Measurements from ENCODE around the gene MAX. TPM values are rescaled to one million over a fixed set of nuclear protein-coding genes. Genes with fewer than 3 reads are reported as not detected.

The MAX gene
- total RNA-seq, 1 donor from 2014 or later, result 29.5 TPM

GRCh38 chr14:65072937-65073336, 29.4 kb downstream of the MAX start:
- no peak for DNase-seq

GRCh38 chr14:65072256-65072655, 30.1 kb downstream of the MAX start:
- no peak for DNase-seq

DNA sequence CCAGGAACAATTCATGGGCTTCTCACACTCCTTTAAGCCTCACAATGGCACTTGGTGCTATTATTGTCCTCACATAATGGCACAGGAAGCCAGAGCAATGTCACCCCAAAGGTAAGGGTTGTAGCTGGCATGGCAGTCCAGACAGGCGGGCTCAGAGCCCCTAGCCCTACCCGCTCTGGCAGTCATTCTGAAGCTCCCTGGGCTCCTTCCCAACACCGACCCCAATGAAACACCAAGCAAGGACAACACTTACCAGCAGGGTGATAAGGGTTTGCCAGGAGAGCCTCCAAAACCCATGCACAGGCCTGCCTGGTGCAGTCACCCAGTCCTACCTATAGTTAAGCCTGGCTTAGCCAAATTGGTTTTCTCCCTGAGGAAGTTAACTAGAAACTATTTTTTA, 30.8 kb downstream of the MAX start:
- DNase-seq, result no peak

DNA sequence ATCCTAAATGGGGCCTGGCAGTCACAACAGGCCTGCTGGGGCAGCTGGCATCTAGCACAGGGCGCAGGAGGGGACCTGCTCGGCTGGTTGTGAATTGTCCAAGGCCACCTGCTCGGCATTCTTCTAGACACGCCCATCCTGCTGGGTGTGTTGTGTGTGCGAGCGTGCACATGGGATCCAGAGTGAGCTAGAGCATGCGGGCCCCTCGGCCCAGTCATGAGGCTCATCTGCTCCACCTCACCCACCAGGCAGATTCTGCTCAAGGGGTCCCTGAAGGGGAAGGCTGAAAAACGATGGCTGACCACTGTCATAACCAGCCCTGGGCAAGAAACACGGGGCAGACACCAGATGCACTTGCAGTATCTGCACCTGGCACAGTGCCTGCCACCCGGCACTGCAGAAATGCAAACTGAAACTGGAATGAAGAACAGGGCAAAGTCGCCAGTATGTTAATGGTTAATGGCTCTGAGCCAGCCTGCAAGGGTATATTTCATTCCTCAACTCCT, 31.8 kb downstream of the MAX start:
- DNase-seq, result peak; percentile 64

DNA sequence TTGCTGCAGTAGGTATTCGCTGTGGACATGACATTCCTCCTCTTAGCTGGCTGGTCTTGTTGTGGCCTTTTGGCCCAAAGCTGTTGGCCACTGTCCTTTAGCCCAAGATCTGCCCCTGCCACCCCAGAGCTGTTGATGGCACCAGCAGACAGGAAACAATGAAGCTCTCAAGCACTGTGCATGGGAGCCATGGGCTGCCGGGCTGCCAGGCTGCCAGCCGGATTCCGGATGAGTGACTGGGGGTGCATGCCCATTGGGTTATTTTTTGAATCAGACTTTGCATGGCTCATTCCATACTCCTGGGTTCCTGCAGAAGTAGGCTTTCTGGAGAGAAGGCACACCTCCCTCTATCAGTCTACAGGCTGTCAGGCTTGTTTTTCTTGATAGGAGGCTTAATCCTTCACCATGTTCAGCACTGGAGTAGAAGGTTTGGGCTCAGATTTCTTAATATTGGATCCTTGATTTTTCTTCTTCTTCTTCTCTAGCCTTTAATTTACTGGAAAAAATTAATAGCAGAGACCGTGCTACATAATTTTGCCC, 32.4 kb downstream of the MAX start:
- no peak for DNase-seq

DNA sequence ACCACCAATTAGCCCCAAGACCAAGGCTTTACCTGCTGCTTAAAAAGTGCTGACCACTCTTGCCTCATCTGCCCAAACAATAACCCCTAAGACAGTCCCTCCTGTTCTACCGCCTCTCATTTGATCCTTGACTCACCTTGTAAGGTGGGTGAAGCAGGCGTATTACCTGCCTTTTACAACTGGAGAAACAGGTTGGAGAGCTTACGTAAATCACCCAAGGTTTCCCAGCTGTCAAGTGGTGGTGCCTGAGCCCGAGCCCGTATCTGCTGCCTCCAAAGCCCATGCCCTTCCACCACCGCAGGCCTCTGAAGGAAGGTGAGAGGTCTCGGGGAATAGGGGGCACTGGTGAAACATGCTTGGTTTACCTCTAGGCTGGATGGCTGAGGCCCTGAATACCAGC, 36.6 kb downstream of the MAX start:
- no peak for DNase-seq

- DNase-seq, result no peak
These were observed 39.9 kb downstream of the MAX start for GRCh38 chr14:65062096-65063075.

DNA sequence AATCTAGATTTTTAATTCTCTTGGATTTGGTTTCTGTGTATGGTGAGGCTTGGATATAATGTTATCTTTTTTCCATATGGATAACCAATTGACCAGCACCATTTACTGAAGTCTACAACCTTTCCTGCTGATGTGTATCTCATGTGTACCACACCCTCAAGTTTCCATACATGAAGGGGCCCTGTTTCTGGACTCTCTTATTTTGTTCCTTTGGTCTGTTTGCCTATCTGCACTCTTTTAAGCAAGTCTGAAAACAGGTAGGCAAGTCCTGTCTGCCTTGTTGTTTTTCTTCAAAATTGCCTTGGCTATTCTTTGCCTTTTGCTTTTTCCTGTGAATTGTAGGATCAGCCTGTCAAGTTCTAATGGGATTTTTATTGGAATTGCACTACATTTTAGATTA, 44.6 kb downstream of the MAX start:
- no peak for DNase-seq

- no peak for DNase-seq
These were observed 47.7 kb downstream of the MAX start for GRCh38 chr14:65054471-65055085.

GRCh38 chr14:65053466-65053865, 48.9 kb downstream of the MAX start:
- DNase-seq, result no peak

DNA sequence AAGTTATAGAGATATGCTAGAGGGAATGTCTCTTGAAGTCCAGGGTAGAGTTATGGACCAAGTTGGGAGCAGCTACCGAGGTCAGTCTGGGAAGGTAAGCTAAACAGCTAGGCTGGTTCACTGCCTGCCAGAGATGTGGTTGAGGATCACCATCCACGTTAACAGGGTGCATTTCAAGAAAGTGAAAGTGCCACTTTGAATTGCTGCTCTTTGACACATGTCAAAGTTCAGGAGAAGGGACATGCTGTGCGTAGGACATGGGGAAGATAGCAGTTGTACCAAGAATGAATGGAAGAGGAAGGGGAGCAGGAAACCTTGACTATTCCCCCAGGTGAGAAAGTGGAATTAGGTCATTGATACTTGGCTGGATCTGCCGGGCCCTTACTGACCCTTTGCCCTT, 49.5 kb downstream of the MAX start:
- DNase-seq, result no peak

GRCh38 chr14:65045709-65046108, 56.6 kb downstream of the MAX start:
- DNase-seq, result no peak

DNA sequence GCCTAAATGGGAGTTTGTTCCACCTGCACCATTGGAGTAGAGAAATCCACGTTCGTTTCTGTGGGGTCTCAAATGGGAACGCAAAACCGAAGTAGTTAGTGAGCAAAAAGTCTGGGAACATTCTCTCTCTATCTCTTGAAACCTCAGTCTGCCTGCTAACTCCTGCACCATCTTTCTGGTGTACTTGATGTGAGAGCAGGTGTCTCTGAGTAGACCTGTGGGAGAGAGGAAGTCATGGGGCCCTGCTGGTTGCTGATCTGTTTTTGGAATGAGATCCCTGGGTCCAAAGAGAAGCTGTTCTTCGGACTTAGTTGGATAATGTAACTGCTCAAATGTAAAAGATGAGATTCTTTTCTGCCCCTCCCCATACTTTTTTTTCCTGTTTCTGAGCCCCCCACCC, 57.3 kb downstream of the MAX start:
- DNase-seq, result no peak

DNA sequence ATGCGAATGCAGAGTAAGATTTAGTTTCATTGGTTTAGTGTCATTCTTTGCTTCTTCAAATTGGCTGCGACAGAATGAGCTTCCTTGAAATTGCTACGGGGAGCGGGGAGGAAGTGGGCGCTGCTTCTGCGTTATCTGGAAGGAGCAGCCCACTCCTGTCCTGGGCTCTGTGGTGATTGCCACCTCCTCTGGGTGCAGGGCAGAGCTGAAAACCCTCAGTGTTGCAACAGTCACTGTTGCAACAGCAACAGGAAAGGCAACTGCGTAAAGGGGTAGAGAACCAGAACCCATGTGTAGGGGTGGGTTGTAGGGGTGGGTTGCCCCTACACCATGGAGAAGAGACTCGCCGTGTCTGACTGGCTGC, 57.7 kb downstream of the MAX start:
- no peak for DNase-seq

DNA sequence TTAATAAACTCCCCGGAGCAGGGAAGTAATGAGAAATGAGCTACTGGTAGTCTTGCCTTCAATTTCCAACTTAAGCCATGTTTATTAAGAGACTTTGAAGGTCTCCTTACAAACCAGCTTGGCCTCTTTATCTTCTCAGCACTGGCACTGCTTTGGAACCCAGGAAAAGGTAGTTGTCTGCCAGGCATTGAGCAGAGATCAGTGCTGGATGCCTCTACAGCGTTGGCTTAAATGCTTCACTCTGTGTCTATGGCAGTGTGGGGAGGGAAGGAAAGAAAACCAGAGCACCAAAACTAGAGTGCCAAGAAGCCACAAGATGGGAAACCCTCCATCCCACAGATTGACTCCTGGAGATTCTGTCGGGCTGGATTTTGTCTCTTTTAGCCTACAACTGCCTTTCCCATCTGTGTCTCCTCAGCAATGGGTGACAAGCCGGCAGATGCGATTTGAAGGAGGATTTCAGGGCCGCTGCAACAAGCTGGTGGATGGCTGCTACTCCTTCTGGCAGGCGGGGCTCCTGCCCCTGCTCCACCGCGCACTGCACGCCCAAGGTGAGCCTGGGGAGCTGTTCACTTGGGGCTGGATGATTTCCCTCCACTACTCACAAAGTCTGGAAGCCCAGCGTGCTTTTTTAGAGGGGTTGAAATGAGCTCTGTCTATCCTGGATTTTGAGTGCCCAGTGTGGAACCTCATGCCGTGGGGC, 58.3 kb downstream of the MAX start:
- no peak for DNase-seq

DNA sequence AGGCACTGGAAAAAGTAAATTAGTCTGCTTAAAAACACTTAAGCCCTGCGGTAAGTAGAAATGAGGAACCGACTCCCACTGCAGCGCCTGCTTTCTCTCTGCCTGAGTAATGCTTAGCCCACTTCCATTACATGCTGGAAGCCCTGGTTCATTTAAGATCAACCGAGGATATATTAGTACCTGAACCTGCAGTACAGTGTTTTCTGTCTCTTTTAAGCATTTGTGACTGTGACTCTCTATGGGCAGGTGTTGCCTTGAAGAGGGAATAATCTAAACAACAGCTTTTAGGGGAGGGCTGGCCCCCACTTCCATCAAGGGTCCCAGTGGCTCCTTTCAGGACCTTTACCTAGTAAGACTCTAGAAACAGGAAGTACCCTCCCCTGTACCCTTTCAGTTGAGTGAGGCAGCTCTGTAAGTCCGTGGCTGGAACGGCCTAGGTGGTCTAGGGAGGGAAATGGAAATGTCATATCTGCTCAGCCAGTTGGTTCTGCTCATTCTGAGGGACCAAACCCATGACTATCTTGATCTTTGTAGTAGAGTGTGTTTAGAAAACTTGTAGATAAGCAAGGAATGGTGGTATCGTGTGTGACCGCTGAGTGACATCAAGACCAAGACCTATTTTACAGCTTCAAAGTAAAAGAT, 59.5 kb downstream of the MAX start:
- DNase-seq, result no peak

- DNase-seq, result no peak
These were observed 60.0 kb downstream of the MAX start for GRCh38 chr14:65042296-65042695.

DNA sequence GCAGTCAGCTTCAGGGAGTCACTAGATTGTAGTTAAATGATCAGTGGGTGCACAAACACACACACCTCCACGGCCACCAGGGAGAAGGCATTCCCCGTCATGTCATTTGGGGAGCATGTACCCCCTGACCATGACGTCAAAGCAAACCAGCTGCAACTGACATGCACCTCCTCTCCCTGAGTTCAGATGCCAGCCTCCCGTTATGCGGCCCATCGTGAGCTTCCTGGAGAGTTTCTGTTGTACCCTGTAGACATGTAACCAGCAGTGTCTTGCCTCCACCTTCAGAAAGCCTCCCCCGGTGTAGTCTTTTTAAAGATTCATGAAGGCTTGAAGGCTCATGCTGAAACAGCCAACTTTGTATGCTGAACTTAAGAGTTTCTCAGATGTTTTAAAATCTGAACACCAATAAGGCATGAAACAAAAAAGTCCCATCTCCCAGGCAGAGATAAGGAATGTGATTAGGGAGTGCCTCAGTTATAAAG, 60.8 kb downstream of the MAX start:
- no peak for DNase-seq

DNA sequence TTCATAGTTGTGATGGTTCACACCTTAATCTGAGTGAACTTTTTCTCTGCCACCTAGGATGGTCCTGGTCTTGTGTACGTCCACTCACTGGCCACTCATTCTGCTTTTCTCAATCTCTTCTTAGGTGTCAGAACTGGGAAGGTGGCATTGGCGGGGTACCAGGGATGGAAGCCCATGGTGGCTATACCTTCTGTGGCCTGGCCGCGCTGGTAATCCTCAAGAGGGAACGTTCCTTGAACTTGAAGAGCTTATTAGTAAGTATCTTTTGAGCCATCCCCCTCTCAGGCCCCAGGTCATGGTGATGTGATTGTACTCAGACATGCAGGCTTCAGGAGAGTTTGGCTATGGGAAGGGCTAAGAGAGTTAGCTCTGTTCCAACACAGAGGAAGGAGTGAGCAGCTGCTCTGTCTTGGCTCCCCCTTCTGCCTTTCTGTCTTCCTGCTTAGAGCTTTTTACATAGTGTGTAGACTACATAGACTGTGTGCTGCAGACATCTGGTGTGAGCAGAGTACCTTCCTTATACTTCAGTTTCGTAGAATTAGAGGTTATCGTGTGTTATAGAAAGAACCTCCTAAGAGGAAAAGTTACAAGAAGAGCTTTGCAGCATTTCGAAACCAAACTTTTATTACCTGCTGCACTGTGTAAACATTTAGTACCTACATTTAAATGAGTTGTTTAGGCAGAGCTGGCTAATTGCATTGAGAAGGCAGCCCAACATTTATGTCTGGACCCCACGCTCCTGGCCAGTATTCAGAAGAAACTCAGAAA, 61.5 kb downstream of the MAX start:
- DNase-seq, result no peak

GRCh38 chr14:65038966-65039365, 63.4 kb downstream of the MAX start:
- DNase-seq, result no peak

- DNase-seq, result no peak
These were observed 67.3 kb downstream of the MAX start for GRCh38 chr14:65035049-65035448.
